Measurements from ENCODE around the gene RNASE12. TPM values are rescaled to one million over a fixed set of nuclear protein-coding genes. Genes with fewer than 3 reads are reported as not detected.

RNASE12 gene
- total and polyA plus RNA-seq, 9 of the 15 experiments (the other 6 are each of a cell fraction or from before 2014, with no cell fraction given) = 0.24 TPM; not detected in 8

- CTCF ChIA-PET (ENCODE audit: low intra/inter-chr PET ratio) = interaction anchor here (1.1 kb wide), 1 partner anchor 22 kb away, joined by 3 read pairs; no protein-coding TSS in a partner anchor
- WGBS (ENCODE audit: insufficient coverage, low coverage, missing lambda C conversion rate) = 2% methylated on average over 19 of the region's 19 CpGs
- no peaks in the 10 kb centered on the region for H3K79me2 ChIP-seq (ENCODE audit: control insufficient read depth, insufficient read depth, low read length)
- TF ChIP-seq SRSF1 (IDR thresholded peaks at IDR 0.05; ENCODE audit: low read depth, low read length) (no peak), DLX4 (CRISPR knock-in tag; IDR thresholded peaks at IDR 0.05) (no peak), ZNF133 (CRISPR knock-in tag; IDR thresholded peaks at IDR 0.05) (no peak), ESRRB (CRISPR knock-in tag; IDR thresholded peaks at IDR 0.05; ENCODE audit: borderline replicate concordance) (no peak), FOXA3 (CRISPR knock-in tag; conservative IDR thresholded peaks at IDR 0.05 in 1 of 2, IDR thresholded peaks at IDR 0.05 in 1 of 2) (0 out of 4 replicates have a peak, but pooled peaks of 1 of the 2 experiments have one; percentile 30), ILF3 (IDR thresholded peaks at IDR 0.05; ENCODE audit: borderline replicate concordance) (no peak), TEAD4 (IDR thresholded peaks at IDR 0.05; ENCODE audit: low read length) (peak; percentile 56), TEAD4 (CRISPR knock-in tag; IDR thresholded peaks at IDR 0.05; ENCODE audit: borderline replicate concordance) (no peak), BRD9 (IDR thresholded peaks at IDR 0.05; ENCODE audit: low read depth, partially characterized antibody) (peak; percentile 68), ESRRA (IDR thresholded peaks at IDR 0.05; ENCODE audit: borderline replicate concordance, low read depth) (no peak), JUNB (CRISPR knock-in tag; conservative IDR thresholded peaks at IDR 0.05) (no peak), BRD4 (IDR thresholded peaks at IDR 0.05) (0 out of 2 replicates have a peak, but pooled peaks have one; percentile 37), ETV5 (CRISPR knock-in tag; IDR thresholded peaks at IDR 0.05; ENCODE audit: low read depth) (no peak), ZBED1 (IDR thresholded peaks at IDR 0.05) (no peak), POLR3G (IDR thresholded peaks at IDR 0.05; ENCODE audit: extremely low read depth, insufficient read length, insufficient replicate concordance) (peak; percentile 21), CSDE1 (IDR thresholded peaks at IDR 0.05) (no peak), PHTF2 (CRISPR knock-in tag; IDR thresholded peaks at IDR 0.05) (no peak), ZNF24 (IDR thresholded peaks at IDR 0.05) (no peak), PHB2 (IDR thresholded peaks at IDR 0.05; ENCODE audit: low read depth) (no peak), ZNF511 (CRISPR knock-in tag; IDR thresholded peaks at IDR 0.05) (no peak), MECOM (CRISPR knock-in tag; IDR thresholded peaks at IDR 0.05) (no peak), TBP (optimal IDR thresholded peaks at IDR 0.05; ENCODE audit: low read depth, low read length) (peak; percentile 99), POLR3A (IDR thresholded peaks at IDR 0.05; ENCODE audit: borderline replicate concordance, extremely low read depth, insufficient read depth, insufficient read length) (peak; percentile 84), POLR2H (tag; IDR thresholded peaks at IDR 0.05; ENCODE audit: low read depth) (peak; percentile 99)
These were observed 40.1 kb upstream of the RNASE12 start for GRCh38 chr14:20631023-20631879.

More at GRCh38 chr14:20631023-20631879, 40.1 kb upstream of the RNASE12 start:
- H3K9me3 ChIP-seq (replicated peaks; ENCODE audit: control insufficient read depth, insufficient read depth, low read depth, low read length) = no peaks in the 10 kb centered on the region
- H4K20me1 ChIP-seq (replicated peaks; ENCODE audit: control insufficient read depth, insufficient read depth, low read length) = peaks cover 9% of the 10 kb centered on the region; the same call in 1 of the 2 replicates
- no peaks in the 10 kb centered on the region for H3K36me3 ChIP-seq (ENCODE audit: control insufficient read depth, insufficient read depth, low read length)
- in situ Hi-C loops (cut with MboI) = loop anchor here (5.0 kb wide), 1 partner anchor 51 kb away; the partner anchor contains the start of gene RNASE4
- POLR2A ChIA-PET = interaction anchor here (0.7 to 2.4 kb wide), 3 partner anchors 9 to 50 kb away, joined by 3 to 6 read pairs (median 3); no protein-coding TSS in a partner anchor
- intact Hi-C loops (cut with micrococcal nuclease) = no loop called here
- H3K9me1 ChIP-seq (ENCODE audit: control insufficient read depth, insufficient read depth, low read length) = no peaks in the 10 kb centered on the region
- FAIRE-seq (no peak), DNase-seq (ENCODE audit: extremely low read depth in 1 of 4, low spot score in 3 of 4) (peak; percentile 32 to 69 (median 39)), ATAC-seq (peak; percentile 48)
- BruUV-seq (replicated peaks) = no TSS peak
- peak overlapping the region; percentile 63 for H2AFZ ChIP-seq (ENCODE audit: low read depth, low read length)
- no peak overlapping the region for H3K27ac ChIP-seq (ENCODE audit: extremely low read depth, low read depth, low read length)
- peak overlapping the region; percentile 44 for H3K4me3 ChIP-seq
- peaks cover 8 to 10% of the 10 kb centered on the region in 2 experiments; a peak in 4 of 5 replicates for H3K4me1 ChIP-seq (replicated peaks in 1 of 2; ENCODE audit: control insufficient read depth in 2 of 2, insufficient read depth in 2 of 2, low read length in 2 of 2)
- H3K27me3 ChIP-seq (ENCODE audit: control insufficient read depth in 2 of 2, insufficient read depth in 2 of 2, low read length in 2 of 2) = peaks cover 4 to 5% of the 10 kb centered on the region in 2 experiments; a peak in 2 of 5 replicates
- peak overlapping the region in 1 of 2 experiments; percentile 90; a peak in 3 of 4 replicates for H3K9ac ChIP-seq (ENCODE audit: insufficient read depth in 1 of 2, low read depth in 2 of 2, low read length in 2 of 2)
- H3K4me2 ChIP-seq (ENCODE audit: insufficient read depth, low read length) = peak overlapping the region; percentile 81

All from K562 (cell line).